Transverse colon (tissue), 4 donors: ENCODE data around the gene ATG7.

Experiments
- CTCF ChIP-seq, 5 experiments: fragments of 200-600 bp in 3 of 5; fragments of 450-650 bp in 2 of 5; sonication (generic) in 3 of 5; IDR thresholded peaks; 1 replicate in 2 of 5; 2 replicates in 3 of 5; pipeline ENCODE4 v1.5.1; 2016 to 2017; ENCODE audit warnings: antibody characterized with exemption in 5 of 5, inconsistent platforms in 3 of 5, mild to moderate bottlenecking in 2 of 5, moderate library complexity in 1 of 5
- POLR2A ChIP-seq: fragments of 450-650 bp; IDR thresholded peaks from one replicate; pipeline ENCODE4 v1.6.1; 2016; ENCODE audit warnings: antibody characterized with exemption, mild to moderate bottlenecking, moderate library complexity
- POLR2AphosphoS5 ChIP-seq, 3 donors: sonication (generic); formaldehyde crosslinking; IDR thresholded peaks; one replicate each; pipeline ENCODE4 v1.6.1; 2016; ENCODE audit warnings: antibody characterized with exemption in 3 of 3

DNA sequence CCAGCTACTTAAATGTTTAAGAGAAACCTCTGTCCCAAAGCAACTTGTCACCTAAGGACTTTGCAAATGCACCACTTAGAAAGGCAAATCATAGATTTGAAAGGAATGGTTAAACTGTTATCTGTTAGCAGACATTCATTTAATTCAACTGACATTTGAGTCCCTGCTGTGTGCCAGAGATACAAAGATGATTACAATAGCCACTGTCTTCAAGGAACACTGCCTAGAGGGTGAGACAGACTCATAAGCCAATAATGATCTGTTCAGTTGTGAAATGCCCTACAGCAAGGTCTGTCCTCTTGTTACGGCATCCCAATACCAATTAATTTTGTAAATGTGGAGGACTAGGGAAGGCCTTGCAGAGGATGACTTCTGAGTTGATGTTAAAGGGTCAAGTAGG lies 113.1 kb downstream of the ATG7 start:
- TF ChIP-seq CTCF (IDR thresholded peaks at IDR 0.05) (no peak), POLR2AphosphoS5 (IDR thresholded peaks at IDR 0.05) (no peak), POLR2A (no peak)
